WTC11 (cell line): ENCODE results near the gene TAF4. TPM values are rescaled to one million over a fixed set of nuclear protein-coding genes. Genes with fewer than 3 reads are reported as not detected.
"Not testable (repeated sequence)": the region's sequence is repeated elsewhere in the genome, so short reads cannot be mapped to it uniquely, and the experiment has no call there.

ENCODE experiments used
- ATAC-seq: fragments of 200-7000 bp; cut with Tn5 transposase; 2 replicates; pipeline ENCODE4 v1.10.0; 2021; ENCODE audit warnings: mild to moderate bottlenecking, moderate library complexity
- CTCF ChIA-PET: fragments of 300-600 bp; sonication (Branson Sonifier 250); formaldehyde crosslinking; loops from one replicate; lab custom pipeline; 2021; ENCODE audit warnings: antibody characterized with exemption; lab: Charles Lee
- POLR2A ChIA-PET: fragments of 350-600 bp; sonication (Branson Sonifier 250); formaldehyde crosslinking; loops from one replicate; lab custom pipeline; 2021; ENCODE audit warnings: antibody characterized with exemption; lab: Charles Lee
- DNase-seq: peaks from one replicate; pipeline ENCODE4 v3.0.0; 2021; ENCODE audit warnings: low spot score
- H3K27ac Mint-ChIP-seq: 2 replicates; pipeline ENCODE4 v1.8.0; 2021; ENCODE audit warnings: mixed read lengths
- H3K27me3 Mint-ChIP-seq: 2 replicates; pipeline ENCODE4 v1.8.0; 2021; ENCODE audit warnings: low read depth, mild to moderate bottlenecking, moderate library complexity, mixed read lengths
- H3K36me3 Mint-ChIP-seq: 2 replicates; pipeline ENCODE4 v1.8.0; 2021; ENCODE audit warnings: mixed read lengths
- H3K4me1 Mint-ChIP-seq: 2 replicates; pipeline ENCODE4 v1.8.0; 2022; ENCODE audit warnings: mixed read lengths
- H3K4me3 Mint-ChIP-seq: 2 replicates; pipeline ENCODE4 v1.8.0; 2021; ENCODE audit warnings: mild to moderate bottlenecking, moderate library complexity, mixed read lengths
- H3K9me3 Mint-ChIP-seq: 2 replicates; pipeline ENCODE4 v1.8.0; 2021; ENCODE audit warnings: mixed read lengths
- AR ChIP-seq: fragments of 250-450 bp; sonication (Bioruptor Pico); IDR thresholded peaks from 2 replicates; pipeline ENCODE4 v1.9.0; 2021; ENCODE audit warnings: mild to moderate bottlenecking
- ATF3 ChIP-seq: sonication (generic); formaldehyde crosslinking; conservative IDR thresholded peaks from 2 replicates; pipeline ENCODE4 v1.8.1; 2022; ENCODE audit warnings: mild to moderate bottlenecking, missing genetic modification reagents
- E2F1 ChIP-seq: sonication (generic); formaldehyde crosslinking; IDR thresholded peaks from 2 replicates; pipeline ENCODE4 v1.8.0; 2022; ENCODE audit warnings: mild to moderate bottlenecking, missing genetic modification reagents
- E2F5 ChIP-seq: sonication (generic); formaldehyde crosslinking; IDR thresholded peaks from 2 replicates; pipeline ENCODE4 v1.8.1; 2022; ENCODE audit warnings: mild to moderate bottlenecking, moderate library complexity, missing genetic modification reagents
- ETV6 ChIP-seq: sonication (generic); formaldehyde crosslinking; IDR thresholded peaks from 2 replicates; pipeline ENCODE4 v1.8.1; 2022; ENCODE audit warnings: mild to moderate bottlenecking, missing genetic modification reagents
- FOXJ3 ChIP-seq: sonication (generic); formaldehyde crosslinking; IDR thresholded peaks from 2 replicates; pipeline ENCODE4 v1.9.0; 2021; ENCODE audit warnings: missing genetic modification reagents, mild to moderate bottlenecking, borderline replicate concordance
- GABPB1 ChIP-seq: sonication (generic); formaldehyde crosslinking; IDR thresholded peaks from 2 replicates; pipeline ENCODE4 v1.8.1; 2023; ENCODE audit warnings: mild to moderate bottlenecking, missing genetic modification reagents
- NR2C2 ChIP-seq: sonication (generic); formaldehyde crosslinking; IDR thresholded peaks from 2 replicates; pipeline ENCODE4 v1.8.0; 2022; ENCODE audit warnings: mild to moderate bottlenecking, missing genetic modification reagents
- PRDM15 ChIP-seq: sonication (generic); formaldehyde crosslinking; IDR thresholded peaks from 2 replicates; pipeline ENCODE4 v1.8.0; 2022; ENCODE audit warnings: missing genetic modification reagents
- RORB ChIP-seq: fragments of 250-450 bp; sonication (Bioruptor Pico); IDR thresholded peaks from 2 replicates; pipeline ENCODE4 v1.9.0; 2021; ENCODE audit warnings: mild to moderate bottlenecking
- TCF7 ChIP-seq: sonication (generic); formaldehyde crosslinking; IDR thresholded peaks from 2 replicates; pipeline ENCODE4 v1.8.0; 2022; ENCODE audit warnings: mild to moderate bottlenecking, low read depth, missing genetic modification reagents, moderate library complexity
- USF1 ChIP-seq: sonication (generic); formaldehyde crosslinking; IDR thresholded peaks from 2 replicates; pipeline ENCODE4 v1.8.0; 2022; ENCODE audit warnings: mild to moderate bottlenecking, missing genetic modification reagents
- USF2 ChIP-seq: sonication (generic); formaldehyde crosslinking; IDR thresholded peaks from 2 replicates; pipeline ENCODE4 v1.8.1; 2023; ENCODE audit warnings: mild to moderate bottlenecking, missing genetic modification reagents, moderate library complexity
- ZMAT4 ChIP-seq: fragments of 250-450 bp; sonication (Bioruptor Pico); IDR thresholded peaks from 2 replicates; pipeline ENCODE4 v1.9.0; 2021; ENCODE audit warnings: mild to moderate bottlenecking
- ZNF317 ChIP-seq: sonication (generic); formaldehyde crosslinking; IDR thresholded peaks from 2 replicates; pipeline ENCODE4 v1.8.1; 2023; ENCODE audit warnings: low read depth, mild to moderate bottlenecking, moderate library complexity, missing genetic modification reagents, borderline replicate concordance
- ZNF423 ChIP-seq: fragments of 250-450 bp; sonication (Bioruptor Pico); IDR thresholded peaks from 2 replicates; pipeline ENCODE4 v2.1.2; 2022; ENCODE audit warnings: mild to moderate bottlenecking, moderate library complexity
- ZSCAN18 ChIP-seq: fragments of 250-450 bp; sonication (Bioruptor Pico); IDR thresholded peaks from 2 replicates; pipeline ENCODE4 v2.1.2; 2022; ENCODE audit warnings: mild to moderate bottlenecking, moderate library complexity
- total RNA-seq: library from RNA; stranded (reverse); gene quantifications from 3 replicates; pipeline ENCODE4 v1.2.3, GENCODE V29; 2021

Gene TAF4
- total RNA-seq, 1 experiment from 2014 or later = 34.4 TPM

- H3K4me1 Mint-ChIP-seq = peaks cover 7% of the 10 kb centered on the region
- DNase-seq (no peak), ATAC-seq (no peak)
- H3K36me3 Mint-ChIP-seq = peaks cover 24% of the 10 kb centered on the region
- H3K27me3 Mint-ChIP-seq = no peaks in the 10 kb centered on the region
- TF ChIP-seq ZSCAN18 (CRISPR knock-in tag) (no peak), GABPB1 (CRISPR knock-in tag) (no peak), ZNF423 (CRISPR knock-in tag) (no peak), USF2 (CRISPR knock-in tag) (no peak)
- no peak overlapping the region for H3K4me3 Mint-ChIP-seq
- no peak overlapping the region for H3K27ac Mint-ChIP-seq
- H3K9me3 Mint-ChIP-seq = peaks cover 4% of the 10 kb centered on the region
- ChIA-PET CTCF (no interaction called here), POLR2A (no interaction called here)
These were observed 92.8 kb downstream of the TAF4 start for GRCh38 chr20:61972636-61973508.

- H3K36me3 Mint-ChIP-seq = peaks cover 24% of the 10 kb centered on the region
- POLR2A ChIA-PET, DNase-seq, ATAC-seq, H3K27ac Mint-ChIP-seq, CTCF ChIA-PET, H3K4me3 Mint-ChIP-seq, H3K9me3 Mint-ChIP-seq, H3K27me3 Mint-ChIP-seq, H3K4me1 Mint-ChIP-seq: not testable (repeated sequence)
These were observed 94.1 kb downstream of the TAF4 start for GRCh38 chr20:61971595-61971994.

- Mint-ChIP-seq H3K27ac (no peak overlapping the region), H3K27me3 (no peaks in the 10 kb centered on the region), H3K4me3 (no peak overlapping the region), H3K9me3 (peaks cover 4% of the 10 kb centered on the region), H3K4me1 (peaks cover 9% of the 10 kb centered on the region), H3K36me3 (peaks cover 24% of the 10 kb centered on the region)
- ChIA-PET CTCF (no interaction called here), POLR2A (no interaction called here)
- no peak for ATAC-seq
- DNase-seq = no peak
- TF ChIP-seq AR (no peak), E2F1 (CRISPR knock-in tag) (no peak), TCF7 (CRISPR knock-in tag) (no peak), NR2C2 (CRISPR knock-in tag) (no peak), USF1 (no peak), ATF3 (CRISPR knock-in tag) (no peak), PRDM15 (no peak), ETV6 (CRISPR knock-in tag) (no peak), ZNF317 (no peak), ZMAT4 (CRISPR knock-in tag) (no peak), RORB (CRISPR knock-in tag) (no peak), FOXJ3 (CRISPR knock-in tag) (no peak), E2F5 (CRISPR knock-in tag) (no peak)
These were observed 95.3 kb downstream of the TAF4 start for GRCh38 chr20:61970357-61970756.
